ENCODE data around the gene FITM1. TPM values are rescaled to one million over a fixed set of nuclear protein-coding genes. Genes with fewer than 3 reads are reported as not detected.

The FITM1 gene
- total RNA-seq, 1 experiment from 2014 or later: 0.72 TPM

- no peaks in the 10 kb centered on the region; the same call in 1 of the 2 replicates for H3K27me3 Mint-ChIP-seq (ENCODE audit: low read depth)
- H3K36me3 Mint-ChIP-seq (ENCODE audit: insufficient read depth in 1 of 3, low read depth in 3 of 3): peaks cover 36 to 65% (median 57%) of the 10 kb centered on the region in 3 experiments; a peak in 6 of 7 replicates
Measured at GRCh38 chr14:24157331-24157730, 26.9 kb downstream of the FITM1 start.

More at GRCh38 chr14:24157331-24157730, 26.9 kb downstream of the FITM1 start:
- no peak overlapping the region for H2BK12ac ChIP-seq (ENCODE audit: insufficient read length, low read depth, low read length)
- no peak overlapping the region for H3K9ac ChIP-seq (ENCODE audit: extremely low read depth, insufficient read length, low read length)
- no peaks in the 10 kb centered on the region for H3K79me1 ChIP-seq (ENCODE audit: insufficient read depth, low read depth, low read length, poor library complexity, severe bottlenecking)
- no peak overlapping the region for H4K5ac ChIP-seq (ENCODE audit: insufficient read length, low read depth, low read length)
- no peaks in the 10 kb centered on the region for H3K9me3 ChIP-seq (ENCODE audit: control insufficient read depth, low read depth, low read length)
- H3K14ac ChIP-seq (ENCODE audit: insufficient read depth, low read length): no peak overlapping the region
- Mint-ChIP-seq H3K4me3 (no peak overlapping the region), H3K27ac (no peak overlapping the region), H3K4me1 (peaks cover 11 to 13% of the 10 kb centered on the region in 2 experiments), H3K9me3 (no peaks in the 10 kb centered on the region)
- H3T11ph ChIP-seq (ENCODE audit: low read length): no peak overlapping the region
- H4K8ac ChIP-seq (replicated peaks; ENCODE audit: insufficient read length, low read depth, low read length): no peak overlapping the region
- no peak overlapping the region for H2BK120ac ChIP-seq (ENCODE audit: low read depth, low read length, poor library complexity, severe bottlenecking)
- no peak overlapping the region for H2AK5ac ChIP-seq (ENCODE audit: insufficient read length, low read length)
- no peak overlapping the region for H3K4ac ChIP-seq (ENCODE audit: low read depth, low read length)
- H2BK5ac ChIP-seq (ENCODE audit: insufficient read length, low read length): no peak overlapping the region
- H3K4me1 ChIP-seq (ENCODE audit: insufficient read depth, low read length): no peaks in the 10 kb centered on the region
- no peak overlapping the region for H3K18ac ChIP-seq (ENCODE audit: insufficient read length, low read depth, low read length)
- no peaks in the 10 kb centered on the region for H3K23me2 ChIP-seq (ENCODE audit: insufficient read length, low read depth, low read length, poor library complexity, severe bottlenecking)
- no peak overlapping the region for H2AFZ ChIP-seq (ENCODE audit: low read length)
- no peak for DNase-seq
- H3K4me2 ChIP-seq (ENCODE audit: insufficient read depth, insufficient read length, low read length): no peak overlapping the region
- no peak overlapping the region for H4K91ac ChIP-seq (ENCODE audit: insufficient read length, low read depth, low read length)
- H3K27ac ChIP-seq (ENCODE audit: insufficient read length, low read depth, low read length): no peak overlapping the region
- no peak overlapping the region for H2BK20ac ChIP-seq (ENCODE audit: low read depth, low read length, poor library complexity, severe bottlenecking)
- H3K27me3 ChIP-seq (ENCODE audit: insufficient read depth, low read length): no peaks in the 10 kb centered on the region
- H2BK15ac ChIP-seq (ENCODE audit: low read depth, low read length): no peak overlapping the region
- no peak for TF ChIP-seq CTCF (conservative IDR thresholded peaks at IDR 0.05)
- WGBS (ENCODE audit: extremely low coverage, insufficient read length, low lambda C conversion rate): no CpG with 5 or more reads among the region's 12 CpGs
- H3K23ac ChIP-seq (ENCODE audit: insufficient read length, low read depth, low read length): no peak overlapping the region
- no peak overlapping the region for H3K56ac ChIP-seq (ENCODE audit: insufficient read length, low read depth, low read length)
- H3K79me2 ChIP-seq (ENCODE audit: insufficient read depth, low read length): no peaks in the 10 kb centered on the region
- H4K20me1 ChIP-seq (ENCODE audit: control insufficient read depth, insufficient read depth, insufficient read length): no peaks in the 10 kb centered on the region

Measured in H9 (cell line).